T1000 (cell line): ENCODE data around the gene JARID2.
"Not testable (repeated sequence)": the region's sequence is repeated elsewhere in the genome, so short reads cannot be mapped to it uniquely, and the experiment has no call there.

Source experiments
- DNase-seq: peaks from one replicate; lab custom pipeline; 2025; ENCODE audit warnings: mixed read lengths; lab: John Stamatoyannopoulos, UW

JARID2 gene

GRCh38 chr6:15522856-15523529, 277.1 kb downstream of the JARID2 start:
- DNase-seq, result no peak

DNA sequence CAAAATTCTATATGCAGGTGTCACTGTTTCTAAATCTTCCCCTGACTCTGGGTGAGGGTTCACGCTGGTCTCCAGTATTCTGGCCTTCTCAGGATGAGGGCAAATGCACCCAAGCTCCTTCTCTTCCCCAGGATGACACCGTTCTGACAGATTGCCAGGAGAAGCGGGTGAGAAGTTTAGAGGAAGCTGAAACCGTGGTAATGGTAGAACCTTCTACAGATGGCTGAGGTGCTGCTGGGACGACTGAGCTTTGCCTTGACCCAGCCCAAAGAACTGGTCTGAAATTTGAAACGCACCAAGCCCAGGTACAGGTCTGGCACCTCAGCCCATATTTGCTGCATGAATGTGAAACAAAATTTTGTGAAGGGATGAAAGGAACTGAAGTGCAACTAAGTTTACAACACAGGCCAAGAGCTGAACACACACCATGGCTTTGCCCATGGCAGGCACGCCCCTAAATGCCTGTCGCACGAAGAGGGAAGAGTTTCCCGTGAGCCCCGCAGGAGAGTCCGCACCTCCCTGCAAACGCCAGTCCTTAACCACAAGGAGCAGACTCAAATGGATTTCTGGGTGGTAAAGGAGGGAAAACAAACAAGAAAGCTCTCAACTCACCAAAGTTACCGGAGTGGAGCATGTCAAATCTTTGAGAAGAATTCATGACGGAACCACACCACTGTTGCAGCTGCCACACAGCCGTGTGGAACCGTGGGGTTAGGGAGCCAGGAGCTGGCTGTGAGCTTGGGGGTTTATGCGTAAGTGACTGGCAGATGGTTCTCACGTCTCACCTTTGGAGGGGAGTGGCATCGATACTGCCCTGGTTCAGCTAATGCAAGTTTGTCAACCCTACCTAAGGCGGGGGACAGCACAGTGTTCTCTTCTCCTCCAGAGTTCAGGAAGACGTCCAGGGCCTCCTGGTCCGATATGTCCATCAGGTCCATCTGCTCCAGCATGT, 278.1 kb downstream of the JARID2 start:
- no peak for DNase-seq

- no peak for DNase-seq
These were observed 279.1 kb downstream of the JARID2 start for GRCh38 chr6:15524861-15525401.

DNA sequence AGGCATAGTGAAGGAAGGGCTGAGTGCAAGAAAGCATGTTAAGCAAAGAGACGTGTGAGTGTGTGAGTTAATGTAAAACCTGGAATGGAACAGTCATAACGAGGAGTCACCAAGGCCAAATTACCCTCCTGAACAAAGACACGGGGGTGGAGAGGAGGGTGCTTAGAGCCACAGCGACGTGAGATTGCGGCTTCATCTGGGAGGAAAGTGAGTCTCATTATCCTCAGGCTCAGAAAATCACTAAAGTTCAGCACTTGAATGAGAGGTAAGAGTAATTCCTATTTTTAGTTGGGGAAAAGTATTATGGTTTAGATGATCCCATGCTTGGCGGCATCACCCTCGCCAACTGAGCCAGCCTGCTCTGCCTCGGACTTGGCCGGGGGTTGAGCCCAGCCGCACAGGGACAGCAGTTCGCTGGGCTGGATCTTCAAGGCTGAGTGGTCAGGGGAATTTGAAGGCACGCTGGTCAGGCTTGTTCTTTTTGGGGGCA, 280.4 kb downstream of the JARID2 start:
- no peak for DNase-seq

GRCh38 chr6:15527838-15528617, 282.2 kb downstream of the JARID2 start:
- no peak for DNase-seq

GRCh38 chr6:15528870-15529269, 283.0 kb downstream of the JARID2 start:
- no peak for DNase-seq

DNA sequence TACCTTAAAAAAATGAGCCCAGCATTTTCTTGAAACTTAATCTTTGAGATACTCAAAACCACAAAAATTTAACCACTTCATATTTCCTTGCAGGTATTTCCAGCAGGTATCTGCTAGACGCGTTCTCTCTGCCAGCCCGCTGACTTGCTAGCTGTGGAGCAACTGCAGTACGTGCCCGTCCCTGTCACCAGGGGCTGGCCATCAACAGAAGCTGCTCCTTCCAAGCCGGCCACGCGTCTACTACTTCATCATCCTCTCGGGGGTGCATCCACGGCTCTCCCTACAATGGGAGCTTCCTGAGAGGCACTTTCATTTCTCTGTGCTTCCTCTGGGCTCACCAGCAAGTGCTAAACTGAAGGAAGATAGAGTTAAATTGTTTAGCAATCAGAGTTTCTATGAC, 284.5 kb downstream of the JARID2 start:
- no peak for DNase-seq

DNA sequence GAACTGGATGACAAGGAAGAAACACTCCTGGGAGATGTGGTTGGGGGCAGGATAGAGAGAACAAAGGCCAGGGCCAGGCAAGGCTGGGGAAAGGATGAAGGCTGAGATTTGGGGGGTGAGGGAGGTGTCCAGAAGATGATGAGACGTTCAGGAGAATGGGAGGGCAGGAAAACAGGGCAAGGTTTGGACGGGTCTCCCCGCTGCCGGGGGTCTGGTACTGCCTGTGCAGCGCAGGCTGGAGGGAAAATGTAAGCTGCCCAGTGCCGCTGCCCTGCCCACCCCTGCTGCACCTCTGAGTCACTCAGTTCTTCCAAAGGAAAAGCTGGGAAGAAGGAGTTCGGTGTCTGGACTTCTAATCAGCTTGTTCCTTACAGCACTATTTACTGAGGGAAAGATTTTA, 286.1 kb downstream of the JARID2 start:
- no peak for DNase-seq

DNA sequence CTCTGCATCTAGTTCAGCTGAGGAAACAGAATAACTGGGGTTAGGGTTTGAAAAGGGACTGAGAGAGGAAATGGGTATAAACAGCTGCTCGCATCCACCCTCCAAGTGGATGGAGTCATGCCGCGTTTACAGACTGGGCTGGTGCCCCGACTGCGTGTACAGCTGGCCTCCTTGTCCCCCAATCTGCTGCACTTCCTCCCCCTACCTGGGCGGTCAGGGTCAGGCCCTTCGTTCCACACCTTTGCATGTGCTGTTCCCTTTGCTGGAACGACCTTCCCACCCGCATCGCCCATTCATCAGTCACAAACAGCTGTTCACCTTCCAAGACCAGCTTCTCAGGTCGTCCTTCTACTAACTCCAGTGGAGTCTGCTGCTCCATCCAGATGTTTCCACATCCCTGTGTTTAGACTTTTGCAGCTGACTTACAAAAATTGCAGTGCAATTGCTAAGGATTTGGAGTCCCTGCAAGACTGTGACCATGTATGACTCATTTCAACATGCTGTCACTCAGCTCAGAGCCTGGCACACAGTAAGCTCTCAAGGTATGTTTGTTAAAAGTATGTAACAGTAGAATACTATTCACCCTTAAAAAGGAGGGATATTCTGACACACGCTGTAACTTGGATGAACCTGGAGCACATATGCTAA, 287.6 kb downstream of the JARID2 start:
- DNase-seq, result no peak

GRCh38 chr6:15534974-15535373, 289.1 kb downstream of the JARID2 start:
- no peak for DNase-seq

DNA sequence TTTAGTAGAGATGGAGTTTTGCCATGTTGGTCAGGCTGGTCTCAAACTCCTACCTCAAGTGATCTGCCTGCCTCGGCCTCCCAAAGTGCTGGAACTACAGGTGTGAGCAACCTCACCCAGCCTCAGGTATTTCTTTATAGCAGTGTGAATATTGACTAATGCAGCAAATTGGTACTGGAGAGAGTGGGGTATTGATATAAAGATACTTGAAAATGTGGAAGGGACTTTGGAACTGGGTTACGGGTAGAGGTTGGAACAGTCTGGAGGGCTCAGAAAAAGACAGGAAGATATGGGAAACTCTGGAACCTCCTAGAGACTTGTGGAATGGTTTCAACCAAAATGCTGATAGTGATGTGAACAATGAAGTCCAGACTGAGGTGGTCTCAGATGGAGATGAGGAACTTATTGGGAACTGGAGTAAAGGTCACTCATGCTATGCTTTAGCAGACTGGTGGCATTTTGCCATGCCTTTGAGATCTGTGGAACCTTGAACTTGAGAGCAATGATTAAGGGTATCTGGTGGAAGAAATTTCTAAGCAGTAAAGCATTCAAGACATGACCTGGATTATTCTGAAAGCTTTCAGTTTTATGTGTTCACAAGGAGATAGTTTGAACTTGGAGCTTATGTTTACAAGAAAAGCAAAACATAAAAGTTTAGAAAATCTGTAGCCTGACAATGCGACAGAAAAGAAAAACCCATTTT, 289.8 kb downstream of the JARID2 start:
- DNase-seq, result no peak

- no peak for DNase-seq
These were observed 290.5 kb downstream of the JARID2 start for GRCh38 chr6:15536198-15536955.

DNA sequence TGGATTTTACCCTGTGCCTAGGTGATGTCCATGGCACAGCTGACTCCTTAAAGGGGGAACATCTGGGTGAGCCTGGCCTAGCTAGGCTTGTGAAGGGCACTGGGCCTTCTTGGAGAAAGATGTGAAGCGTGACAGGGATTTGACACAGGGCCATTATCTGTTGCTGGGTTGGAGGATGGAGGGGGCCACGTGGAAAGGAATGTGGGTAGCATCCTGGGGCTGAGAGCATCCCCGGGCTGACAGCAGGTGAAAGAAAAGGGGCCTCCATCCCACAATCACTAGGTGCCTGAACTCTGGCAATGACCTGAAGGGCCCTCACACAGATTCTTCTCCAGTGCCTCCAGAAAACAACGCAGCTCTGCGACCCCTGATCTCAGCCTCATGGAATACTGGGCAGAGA, 292.2 kb downstream of the JARID2 start:
- no peak for DNase-seq

DNA sequence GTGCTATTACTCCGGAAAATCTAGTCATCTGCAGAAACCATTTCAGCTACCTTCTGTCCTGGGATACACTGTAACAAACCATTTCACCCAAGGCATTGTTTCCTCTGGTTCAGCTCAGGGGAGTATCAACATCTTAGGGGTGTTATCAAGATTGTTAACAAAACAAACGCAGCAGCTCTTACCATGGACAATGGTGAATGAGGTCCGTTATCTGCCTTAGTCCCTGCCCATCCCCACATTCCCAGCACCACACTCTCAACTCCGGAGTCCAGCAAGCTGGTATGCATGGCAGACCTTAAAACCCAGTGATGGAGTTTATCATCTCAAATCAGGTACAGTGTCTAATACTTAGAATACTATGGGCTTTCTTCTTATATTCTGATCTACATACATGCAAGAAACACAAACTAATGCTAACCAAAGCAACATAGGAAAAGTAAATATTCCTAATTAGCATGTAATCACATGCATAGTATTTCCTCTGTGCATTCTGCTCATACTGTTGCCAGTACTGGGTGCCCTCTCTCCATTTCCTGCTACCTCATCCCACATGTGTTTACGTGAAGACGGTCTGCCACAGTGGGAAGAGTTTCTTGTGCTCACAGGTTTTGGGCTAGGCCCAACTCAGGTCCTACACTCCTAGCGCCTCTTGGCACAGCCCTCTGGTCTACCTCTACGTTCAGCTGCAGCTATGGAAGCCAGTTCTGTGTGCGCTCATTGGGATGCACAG, 293.1 kb downstream of the JARID2 start:
- no peak for DNase-seq

DNA sequence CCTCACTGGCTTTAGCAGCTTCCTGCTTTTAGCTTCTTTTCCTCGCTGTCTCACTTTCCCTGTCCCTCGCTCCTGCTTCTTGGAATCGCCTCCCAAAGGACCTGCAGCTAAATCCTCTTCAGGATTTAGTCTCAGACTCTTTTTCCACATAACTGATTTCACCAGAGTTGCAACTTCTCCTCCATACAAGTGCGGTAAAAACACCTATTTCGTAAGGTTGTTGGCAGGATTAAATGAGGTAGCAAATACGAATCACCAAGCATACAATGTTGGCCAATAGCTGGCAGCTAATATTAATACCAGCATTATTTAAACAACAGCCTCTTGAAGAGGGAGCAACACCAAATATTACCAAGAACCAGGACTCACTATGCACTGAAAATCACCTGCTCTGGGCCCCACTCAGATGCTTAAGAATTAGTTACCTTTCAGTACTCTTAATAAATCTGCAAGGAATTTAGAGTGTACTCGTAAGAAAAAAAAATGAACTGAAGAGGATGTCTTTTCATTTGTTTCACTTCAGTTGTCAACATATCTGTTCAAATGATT, 293.9 kb downstream of the JARID2 start:
- no peak for DNase-seq

GRCh38 chr6:15543332-15543917, 297.6 kb downstream of the JARID2 start:
- not testable (repeated sequence) for DNase-seq

DNA sequence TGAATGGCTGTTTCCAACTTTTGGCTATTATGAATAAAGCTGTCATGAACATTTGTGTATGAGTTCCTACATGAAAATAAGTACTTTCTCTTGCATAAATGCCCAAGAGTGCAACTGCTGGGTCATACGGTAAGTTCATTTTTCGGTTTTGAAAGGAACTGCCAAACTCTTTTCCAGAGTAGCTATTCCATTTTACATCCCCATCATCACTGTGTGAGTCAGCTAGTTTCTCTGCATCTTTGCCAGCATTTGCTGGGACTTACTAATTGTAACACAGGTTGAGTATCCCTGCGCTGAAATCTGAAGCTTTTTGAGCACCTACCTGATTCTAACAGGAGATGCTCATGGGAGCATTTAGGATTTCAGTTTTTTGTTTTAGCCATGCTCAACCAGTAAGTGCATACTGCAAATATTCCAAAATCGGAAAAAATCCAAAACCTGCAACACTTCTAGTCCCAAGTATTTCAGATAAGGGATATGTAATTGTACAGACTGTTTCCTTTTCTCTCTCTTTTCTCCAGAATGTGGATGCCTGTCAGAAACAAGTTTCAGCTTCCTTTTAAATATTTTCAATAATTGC, 298.5 kb downstream of the JARID2 start:
- DNase-seq, result no peak

DNA sequence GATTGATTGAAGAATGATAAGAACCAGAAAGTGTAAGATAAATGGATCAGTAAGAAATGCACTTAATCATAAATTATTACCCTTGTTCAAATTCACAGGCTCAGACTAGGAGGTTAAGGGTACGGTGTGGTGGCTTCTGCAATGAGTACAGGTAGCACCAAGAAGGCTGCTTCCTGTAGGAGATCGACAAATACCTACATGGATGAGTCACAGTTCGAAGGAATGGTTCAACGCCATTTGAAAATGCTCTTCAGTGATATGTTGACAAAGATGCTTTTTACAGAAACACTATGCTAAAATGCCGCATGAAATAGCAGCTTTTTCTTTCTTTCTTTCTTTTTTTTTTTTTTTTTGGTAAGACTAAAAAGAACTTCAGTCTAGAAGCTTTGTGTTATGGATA, 300.7 kb downstream of the JARID2 start:
- no peak for DNase-seq
